Measurements from ENCODE around the gene E2F4.

DNA sequence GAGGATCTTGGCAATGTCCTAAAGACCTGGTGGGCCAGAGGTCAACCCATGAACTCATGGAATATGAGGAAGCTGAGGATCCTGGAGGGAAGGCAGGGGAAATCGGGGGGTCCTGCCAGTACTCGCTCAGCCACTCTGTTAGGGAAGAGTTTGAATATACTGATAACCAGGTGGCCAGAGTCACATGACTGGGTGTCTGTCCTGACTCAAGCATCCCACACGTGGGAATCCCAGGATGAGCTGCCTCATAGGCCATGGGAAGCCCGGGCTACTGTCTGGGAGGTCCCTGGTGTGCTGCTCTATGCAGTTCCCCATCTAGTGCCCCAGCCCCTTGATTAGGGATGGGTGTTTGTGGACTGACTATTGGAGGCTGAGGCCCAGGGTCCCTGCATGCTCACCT is 3.6 kb upstream of the E2F4 start:
- no peak for TF ChIP-seq HDGF (IDR thresholded peaks at IDR 0.05; ENCODE audit: borderline replicate concordance)
- no peak for TF ChIP-seq LEF1 (IDR thresholded peaks at IDR 0.05; ENCODE audit: borderline replicate concordance)
- TF ChIP-seq ELF4 (IDR thresholded peaks at IDR 0.05) = no peak
- no peak for TF ChIP-seq SP1 (IDR thresholded peaks at IDR 0.05)
- no peak for TF ChIP-seq NFRKB (IDR thresholded peaks at IDR 0.05)
- no peak for TF ChIP-seq FOXM1 (IDR thresholded peaks at IDR 0.05; ENCODE audit: borderline replicate concordance)
- TF ChIP-seq PKNOX1 (IDR thresholded peaks at IDR 0.05) = no peak
- no peak for TF ChIP-seq TARDBP (IDR thresholded peaks at IDR 0.05)
- TF ChIP-seq ARNT (IDR thresholded peaks at IDR 0.05) = no peak
- no peak for TF ChIP-seq L3MBTL2 (conservative IDR thresholded peaks at IDR 0.05)
- TF ChIP-seq ZNF384 (IDR thresholded peaks at IDR 0.05) = no peak
- no peak for TF ChIP-seq BHLHE40 (IDR thresholded peaks at IDR 0.05; ENCODE audit: borderline replicate concordance)
- TF ChIP-seq FOXA1 (IDR thresholded peaks at IDR 0.05) = no peak

Data from HEK293T (cell line).